ENCODE measurements around the gene TMEM63A.

Gene TMEM63A

DNA sequence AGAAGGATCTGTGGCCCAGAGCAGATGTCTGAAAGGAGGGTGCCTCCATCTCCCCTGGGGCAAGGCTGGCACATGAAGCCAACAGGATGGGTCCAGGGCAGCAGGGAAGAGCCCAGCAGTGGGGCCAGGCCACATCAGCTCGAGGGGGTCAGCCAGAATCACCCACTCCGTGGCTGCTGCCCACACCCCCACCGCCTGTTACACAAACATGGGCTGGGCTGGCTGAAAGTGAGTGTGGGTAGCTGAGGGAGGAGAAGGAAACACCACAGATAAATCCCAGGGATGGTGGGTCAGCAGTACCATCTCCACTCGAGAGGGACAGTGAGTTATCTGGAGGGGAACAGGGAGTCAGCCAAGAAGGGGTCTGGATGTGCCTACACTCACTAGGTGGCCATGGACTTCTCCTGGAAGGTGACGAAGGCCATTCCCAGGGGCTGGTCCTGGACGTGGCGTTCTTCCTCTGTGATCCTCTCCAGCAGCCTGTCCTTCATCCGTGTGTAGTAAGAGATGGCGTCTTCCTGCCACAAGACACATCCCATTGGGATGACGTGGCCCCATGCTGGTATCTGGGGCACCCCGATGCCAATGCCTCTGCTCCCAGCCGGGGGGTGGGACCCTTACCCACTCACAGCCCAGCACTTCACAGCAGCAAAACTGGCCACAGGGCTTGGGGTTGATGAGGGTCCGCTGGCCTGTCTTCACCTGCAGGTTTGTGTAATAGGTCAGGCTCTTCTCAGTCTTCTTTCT lies 20.2 kb downstream of the TMEM63A start:
- 95% methylated on average over 13 of the region's 13 CpGs for WGBS
- no peak overlapping the region for H3K9ac ChIP-seq (ENCODE audit: low read depth, low read length)
- H3K27ac ChIP-seq (ENCODE audit: low read depth, low read length), result no peak overlapping the region
- no peaks in the 10 kb centered on the region for H3K4me1 ChIP-seq (ENCODE audit: insufficient read depth, low read length)
- no peak overlapping the region for H3K4me3 ChIP-seq (ENCODE audit: low read length)
- H3K27me3 ChIP-seq (ENCODE audit: insufficient read depth, low read length), result no peaks in the 10 kb centered on the region
- H3K9me3 ChIP-seq (ENCODE audit: insufficient read depth, low read depth, low read length), result no peaks in the 10 kb centered on the region
- H3K36me3 ChIP-seq (ENCODE audit: insufficient read depth, low read length), result peaks cover 88% of the 10 kb centered on the region

- H3K4me1 ChIP-seq (ENCODE audit: insufficient read depth, low read length), result no peaks in the 10 kb centered on the region
- H3K36me3 ChIP-seq (ENCODE audit: insufficient read depth, low read length), result peaks cover 88% of the 10 kb centered on the region
Measured at GRCh38 chr1:225860876-225861441, 21.2 kb downstream of the TMEM63A start.

GRCh38 chr1:225860107-225860506 lies 22.1 kb downstream of the TMEM63A start:
- peaks cover 87% of the 10 kb centered on the region for H3K36me3 ChIP-seq (ENCODE audit: insufficient read depth, low read length)
- no peak overlapping the region for H3K9ac ChIP-seq (ENCODE audit: low read depth, low read length)
- 95% methylated on average over 5 of the region's 5 CpGs for WGBS
- H3K27me3 ChIP-seq (ENCODE audit: insufficient read depth, low read length), result no peaks in the 10 kb centered on the region
- H3K4me1 ChIP-seq (ENCODE audit: insufficient read depth, low read length), result no peaks in the 10 kb centered on the region
- no peaks in the 10 kb centered on the region for H3K9me3 ChIP-seq (ENCODE audit: insufficient read depth, low read depth, low read length)
- no peak overlapping the region for H3K4me3 ChIP-seq (ENCODE audit: low read length)
- H3K27ac ChIP-seq (ENCODE audit: low read depth, low read length), result no peak overlapping the region

More at GRCh38 chr1:225860876-225861441, 21.2 kb downstream of the TMEM63A start:
- 96% methylated on average over 7 of the region's 7 CpGs for WGBS
- no peak overlapping the region for H3K27ac ChIP-seq (ENCODE audit: low read depth, low read length)
- H3K9ac ChIP-seq (ENCODE audit: low read depth, low read length), result no peak overlapping the region
- H3K9me3 ChIP-seq (ENCODE audit: insufficient read depth, low read depth, low read length), result no peaks in the 10 kb centered on the region
- no peaks in the 10 kb centered on the region for H3K27me3 ChIP-seq (ENCODE audit: insufficient read depth, low read length)
- no peak overlapping the region for H3K4me3 ChIP-seq (ENCODE audit: low read length)

GRCh38 chr1:225859151-225859550 lies 23.0 kb downstream of the TMEM63A start:
- Histone ChIP-seq H3K9me3 (ENCODE audit: insufficient read depth, low read depth, low read length) (no peaks in the 10 kb centered on the region), H3K9ac (ENCODE audit: low read depth, low read length) (no peak overlapping the region), H3K27ac (ENCODE audit: low read depth, low read length) (no peak overlapping the region), H3K36me3 (ENCODE audit: insufficient read depth, low read length) (peaks cover 86% of the 10 kb centered on the region), H3K27me3 (ENCODE audit: insufficient read depth, low read length) (no peaks in the 10 kb centered on the region), H3K4me1 (ENCODE audit: insufficient read depth, low read length) (no peaks in the 10 kb centered on the region), H3K4me3 (ENCODE audit: low read length) (no peak overlapping the region)
- 92% methylated on average over 5 of the region's 5 CpGs for WGBS

DNA sequence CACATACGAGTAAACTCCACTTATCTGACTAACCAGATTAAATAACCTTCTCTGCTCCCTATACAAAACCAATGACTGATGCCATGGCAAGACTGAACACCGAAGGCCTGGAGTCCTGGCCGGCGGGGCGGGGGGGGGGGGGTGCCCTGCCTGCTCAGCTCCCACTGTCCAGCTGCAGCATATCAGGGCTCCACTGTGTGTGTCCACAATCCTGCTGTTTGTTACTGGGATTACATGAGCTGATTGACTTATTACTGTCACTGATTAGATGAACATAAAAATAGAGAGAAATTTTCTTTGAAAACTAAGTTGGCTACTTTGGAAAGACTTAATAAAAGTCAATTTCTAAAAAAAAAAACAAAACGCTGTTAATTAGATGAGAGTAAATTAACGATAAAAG lies 24.9 kb downstream of the TMEM63A start:
- Histone ChIP-seq H3K9ac (ENCODE audit: low read depth, low read length) (no peak overlapping the region), H3K27me3 (ENCODE audit: insufficient read depth, low read length) (no peaks in the 10 kb centered on the region), H3K4me1 (ENCODE audit: insufficient read depth, low read length) (no peaks in the 10 kb centered on the region), H3K36me3 (ENCODE audit: insufficient read depth, low read length) (peaks cover 84% of the 10 kb centered on the region), H3K27ac (ENCODE audit: low read depth, low read length) (no peak overlapping the region), H3K4me3 (ENCODE audit: low read length) (no peak overlapping the region), H3K9me3 (ENCODE audit: insufficient read depth, low read depth, low read length) (no peaks in the 10 kb centered on the region)
- whole genome bisulfite sequencing, result 71% methylated on average over 6 of the region's 7 CpGs

- Histone ChIP-seq H3K4me1 (ENCODE audit: insufficient read depth, low read length) (no peaks in the 10 kb centered on the region), H3K9me3 (ENCODE audit: insufficient read depth, low read depth, low read length) (peaks cover 4% of the 10 kb centered on the region), H3K27me3 (ENCODE audit: insufficient read depth, low read length) (no peaks in the 10 kb centered on the region), H3K36me3 (ENCODE audit: insufficient read depth, low read length) (peaks cover 82% of the 10 kb centered on the region), H3K4me3 (ENCODE audit: low read length) (no peak overlapping the region), H3K27ac (ENCODE audit: low read depth, low read length) (no peak overlapping the region), H3K9ac (ENCODE audit: low read depth, low read length) (no peak overlapping the region)
- WGBS, result 93% methylated on average over 10 of the region's 10 CpGs
Measured at GRCh38 chr1:225855503-225856300, 26.5 kb downstream of the TMEM63A start.

DNA sequence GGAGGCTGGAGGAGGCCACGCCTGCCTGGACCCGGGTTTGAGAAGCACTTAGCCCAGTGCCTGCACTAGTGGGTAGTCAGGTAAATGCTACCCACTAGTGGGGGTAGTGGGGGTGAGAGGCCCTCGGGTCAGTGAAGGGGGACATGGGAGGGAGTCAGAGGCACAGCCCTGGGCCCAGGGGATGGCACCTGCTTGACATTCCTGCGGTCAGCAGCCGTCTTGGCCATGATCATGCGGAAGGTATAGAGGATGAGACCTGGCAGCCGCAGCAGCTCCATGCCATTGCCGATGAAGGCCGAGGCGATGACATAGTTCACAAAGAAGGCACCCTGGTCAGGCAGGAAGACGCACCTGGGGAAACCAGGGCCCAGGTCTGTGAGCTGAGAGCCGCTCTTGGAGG lies 28.7 kb downstream of the TMEM63A start:
- no peak overlapping the region for H3K9ac ChIP-seq (ENCODE audit: low read depth, low read length)
- no peak overlapping the region for H3K4me3 ChIP-seq (ENCODE audit: low read length)
- H3K27me3 ChIP-seq (ENCODE audit: insufficient read depth, low read length), result no peaks in the 10 kb centered on the region
- peaks cover 78% of the 10 kb centered on the region for H3K36me3 ChIP-seq (ENCODE audit: insufficient read depth, low read length)
- peaks cover 4% of the 10 kb centered on the region for H3K9me3 ChIP-seq (ENCODE audit: insufficient read depth, low read depth, low read length)
- no peaks in the 10 kb centered on the region for H3K4me1 ChIP-seq (ENCODE audit: insufficient read depth, low read length)
- WGBS, result 95% methylated on average over 12 of the region's 12 CpGs
- no peak overlapping the region for H3K27ac ChIP-seq (ENCODE audit: low read depth, low read length)

DNA sequence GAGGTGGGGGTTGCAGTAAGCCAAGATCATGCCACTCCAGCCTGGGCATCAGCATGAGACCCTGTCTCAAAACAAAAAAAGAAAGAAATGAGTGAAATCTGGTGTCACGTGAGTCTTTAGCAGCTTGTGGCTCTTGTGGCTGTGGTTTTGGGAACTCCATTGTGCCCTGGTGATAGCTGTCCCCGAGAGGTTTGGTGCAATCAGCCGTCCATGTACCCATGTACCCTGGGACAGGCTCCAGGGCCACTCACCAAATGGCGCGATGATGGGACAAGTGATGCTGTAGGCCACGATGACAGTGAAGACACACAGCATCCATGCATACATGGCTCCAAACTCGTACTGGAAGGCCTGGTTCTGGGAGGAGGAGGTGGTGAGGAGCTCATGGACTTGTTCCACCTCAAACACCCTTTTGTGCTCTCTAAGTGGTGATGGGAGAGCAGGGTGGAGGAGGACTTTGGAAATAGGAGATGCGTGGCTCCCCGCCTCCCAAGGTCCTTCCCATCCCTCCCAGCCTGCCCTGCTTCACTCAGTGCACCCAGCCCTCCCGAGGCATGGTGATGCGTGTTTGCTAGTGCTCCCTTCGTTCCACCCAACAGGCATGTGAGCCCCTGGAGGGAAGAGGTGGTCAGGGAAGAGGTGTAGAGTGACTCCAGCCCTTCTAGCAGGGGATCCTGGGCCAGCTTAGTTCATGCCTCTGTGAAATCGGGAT lies 29.6 kb downstream of the TMEM63A start:
- Histone ChIP-seq H3K4me3 (ENCODE audit: low read length) (no peak overlapping the region), H3K9ac (ENCODE audit: low read depth, low read length) (no peak overlapping the region), H3K27me3 (ENCODE audit: insufficient read depth, low read length) (no peaks in the 10 kb centered on the region), H3K9me3 (ENCODE audit: insufficient read depth, low read depth, low read length) (peaks cover 4% of the 10 kb centered on the region), H3K36me3 (ENCODE audit: insufficient read depth, low read length) (peaks cover 80% of the 10 kb centered on the region), H3K4me1 (ENCODE audit: insufficient read depth, low read length) (no peaks in the 10 kb centered on the region), H3K27ac (ENCODE audit: low read depth, low read length) (no peak overlapping the region)
- WGBS, result 97% methylated on average over 13 of the region's 13 CpGs

DNA sequence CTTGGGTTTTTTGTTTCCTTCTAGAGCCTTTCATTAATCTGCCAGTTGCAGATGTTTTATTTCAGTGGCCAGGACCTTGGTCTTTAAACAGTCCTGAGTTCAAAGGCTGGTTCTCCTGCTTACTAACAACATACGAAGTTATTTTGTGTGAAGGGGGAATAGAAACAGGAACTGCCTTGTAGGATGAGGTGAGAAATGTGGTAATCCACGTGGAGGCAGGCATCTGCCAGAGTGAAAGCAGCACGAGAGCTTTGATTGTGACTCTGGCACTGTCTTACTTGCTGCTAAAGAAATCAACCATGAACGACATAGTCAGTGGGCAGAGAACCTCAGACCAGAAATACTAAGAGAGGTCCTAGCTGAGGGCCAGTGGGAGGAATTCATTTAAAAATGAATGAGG lies 30.4 kb downstream of the TMEM63A start:
- WGBS, result 95% methylated on average over 4 of the region's 4 CpGs
- no peaks in the 10 kb centered on the region for H3K27me3 ChIP-seq (ENCODE audit: insufficient read depth, low read length)
- no peak overlapping the region for H3K4me3 ChIP-seq (ENCODE audit: low read length)
- peaks cover 79% of the 10 kb centered on the region for H3K36me3 ChIP-seq (ENCODE audit: insufficient read depth, low read length)
- H3K27ac ChIP-seq (ENCODE audit: low read depth, low read length), result no peak overlapping the region
- H3K4me1 ChIP-seq (ENCODE audit: insufficient read depth, low read length), result no peaks in the 10 kb centered on the region
- peaks cover 4% of the 10 kb centered on the region for H3K9me3 ChIP-seq (ENCODE audit: insufficient read depth, low read depth, low read length)
- no peak overlapping the region for H3K9ac ChIP-seq (ENCODE audit: low read depth, low read length)

- WGBS, result 87% methylated on average over 7 of the region's 7 CpGs
- no peaks in the 10 kb centered on the region for H3K27me3 ChIP-seq (ENCODE audit: insufficient read depth, low read length)
- H3K4me1 ChIP-seq (ENCODE audit: insufficient read depth, low read length), result no peaks in the 10 kb centered on the region
- H3K27ac ChIP-seq (ENCODE audit: low read depth, low read length), result no peak overlapping the region
- H3K36me3 ChIP-seq (ENCODE audit: insufficient read depth, low read length), result peaks cover 75% of the 10 kb centered on the region
- no peak overlapping the region for H3K9ac ChIP-seq (ENCODE audit: low read depth, low read length)
- H3K9me3 ChIP-seq (ENCODE audit: insufficient read depth, low read depth, low read length), result peaks cover 4% of the 10 kb centered on the region
- no peak overlapping the region for H3K4me3 ChIP-seq (ENCODE audit: low read length)
Measured at GRCh38 chr1:225850370-225850769, 31.8 kb downstream of the TMEM63A start.

DNA sequence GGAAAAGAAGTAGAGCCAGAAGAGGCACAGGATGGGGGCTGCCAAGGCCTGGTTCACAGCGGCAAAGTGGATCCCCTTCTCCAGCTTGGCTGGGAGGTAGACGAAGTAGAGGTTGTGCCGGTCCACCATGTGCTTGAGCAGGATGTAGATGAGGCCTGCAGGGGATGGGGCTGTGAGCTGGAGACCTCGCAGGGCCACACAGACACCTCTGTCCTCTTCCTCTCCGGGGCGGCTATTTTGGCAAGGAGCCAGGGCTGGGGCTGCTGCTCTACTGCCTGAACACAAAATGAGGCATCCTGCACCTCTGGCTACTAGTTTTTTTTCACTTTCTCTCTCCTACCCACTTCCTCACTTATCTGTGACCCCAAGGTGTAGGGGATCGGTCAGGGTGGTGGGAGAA lies 32.3 kb downstream of the TMEM63A start:
- no peak overlapping the region for H3K27ac ChIP-seq (ENCODE audit: low read depth, low read length)
- no peak overlapping the region for H3K4me3 ChIP-seq (ENCODE audit: low read length)
- H3K9me3 ChIP-seq (ENCODE audit: insufficient read depth, low read depth, low read length), result peaks cover 4% of the 10 kb centered on the region
- no peaks in the 10 kb centered on the region for H3K4me1 ChIP-seq (ENCODE audit: insufficient read depth, low read length)
- WGBS, result 91% methylated on average over 7 of the region's 7 CpGs
- H3K27me3 ChIP-seq (ENCODE audit: insufficient read depth, low read length), result no peaks in the 10 kb centered on the region
- H3K9ac ChIP-seq (ENCODE audit: low read depth, low read length), result no peak overlapping the region
- peaks cover 71% of the 10 kb centered on the region for H3K36me3 ChIP-seq (ENCODE audit: insufficient read depth, low read length)

Measured in HUES64 (cell line).